Measurements from ENCODE around the gene FAM168A. TPM values are rescaled to one million over a fixed set of nuclear protein-coding genes. Genes with fewer than 3 reads are reported as not detected.

The FAM168A gene
- total RNA-seq, 4 donors from 2014 or later, result 17.7 to 40.1 (median 22.2) TPM

GRCh38 chr11:73521621-73522020, 76.3 kb downstream of the FAM168A start:
- 47% methylated on average over 1 of the region's 1 CpG for WGBS
- no peak for TF ChIP-seq CTCF (IDR thresholded peaks at IDR 0.05)
- TF ChIP-seq POLR2A (IDR thresholded peaks at IDR 0.05), result no peak
- no peak for TF ChIP-seq EP300 (IDR thresholded peaks at IDR 0.05)
- TF ChIP-seq POLR2AphosphoS5 (IDR thresholded peaks at IDR 0.05), result no peak
- no peaks in the 10 kb centered on the region for H3K9me3 ChIP-seq
- no peak overlapping the region for H3K27ac ChIP-seq
- H3K4me1 ChIP-seq, result no peaks in the 10 kb centered on the region
- no peak for DNase-seq (ENCODE audit: low spot score in 2 of 2)
- no peaks in the 10 kb centered on the region for H3K27me3 ChIP-seq
- H3K4me3 ChIP-seq, result no peak overlapping the region
- no peaks in the 10 kb centered on the region for H3K36me3 ChIP-seq

- DNase-seq (ENCODE audit: low spot score in 2 of 2), result no peak
- Histone ChIP-seq H3K27me3 (no peaks in the 10 kb centered on the region), H3K9me3 (no peaks in the 10 kb centered on the region), H3K4me1 (no peaks in the 10 kb centered on the region), H3K4me3 (no peak overlapping the region), H3K27ac (no peak overlapping the region), H3K36me3 (no peaks in the 10 kb centered on the region)
- TF ChIP-seq EP300 (IDR thresholded peaks at IDR 0.05), result no peak
- TF ChIP-seq POLR2A (IDR thresholded peaks at IDR 0.05), result no peak
- TF ChIP-seq CTCF (IDR thresholded peaks at IDR 0.05), result no peak
- TF ChIP-seq POLR2AphosphoS5 (IDR thresholded peaks at IDR 0.05), result no peak
- 67% methylated on average over 2 of the region's 2 CpGs for WGBS
Observed at GRCh38 chr11:73520353-73521061, 77.4 kb downstream of the FAM168A start.

- H3K4me1 ChIP-seq, result no peaks in the 10 kb centered on the region
- no peaks in the 10 kb centered on the region for H3K36me3 ChIP-seq
- no peak for DNase-seq (ENCODE audit: low spot score in 2 of 2)
- H3K27ac ChIP-seq, result no peak overlapping the region
- H3K27me3 ChIP-seq, result no peaks in the 10 kb centered on the region
- H3K9me3 ChIP-seq, result no peaks in the 10 kb centered on the region
- no peak overlapping the region for H3K4me3 ChIP-seq
- TF ChIP-seq CTCF (IDR thresholded peaks at IDR 0.05), result no peak
- no peak for TF ChIP-seq EP300 (IDR thresholded peaks at IDR 0.05)
- no peak for TF ChIP-seq POLR2A (IDR thresholded peaks at IDR 0.05)
- TF ChIP-seq POLR2AphosphoS5 (IDR thresholded peaks at IDR 0.05), result no peak
Observed at GRCh38 chr11:73519266-73519665, 78.6 kb downstream of the FAM168A start.

GRCh38 chr11:73518195-73518594, 79.7 kb downstream of the FAM168A start:
- H3K4me1 ChIP-seq, result no peaks in the 10 kb centered on the region
- 100% methylated on average over 1 of the region's 1 CpG for WGBS
- H3K4me3 ChIP-seq, result no peak overlapping the region
- TF ChIP-seq CTCF (IDR thresholded peaks at IDR 0.05) (no peak), POLR2A (IDR thresholded peaks at IDR 0.05) (no peak), POLR2AphosphoS5 (IDR thresholded peaks at IDR 0.05) (no peak), EP300 (IDR thresholded peaks at IDR 0.05) (no peak)
- no peak for DNase-seq (ENCODE audit: low spot score in 2 of 2)
- H3K27ac ChIP-seq, result no peak overlapping the region
- H3K9me3 ChIP-seq, result no peaks in the 10 kb centered on the region
- no peaks in the 10 kb centered on the region for H3K27me3 ChIP-seq
- no peaks in the 10 kb centered on the region for H3K36me3 ChIP-seq

GRCh38 chr11:73516080-73516479, 81.8 kb downstream of the FAM168A start:
- Histone ChIP-seq H3K4me1 (no peaks in the 10 kb centered on the region), H3K36me3 (no peaks in the 10 kb centered on the region), H3K27me3 (no peaks in the 10 kb centered on the region), H3K27ac (no peak overlapping the region), H3K9me3 (no peaks in the 10 kb centered on the region), H3K4me3 (no peak overlapping the region)
- TF ChIP-seq CTCF (IDR thresholded peaks at IDR 0.05) (no peak), POLR2A (IDR thresholded peaks at IDR 0.05) (no peak), POLR2AphosphoS5 (IDR thresholded peaks at IDR 0.05) (no peak), EP300 (IDR thresholded peaks at IDR 0.05) (no peak)
- no peak for DNase-seq (ENCODE audit: low spot score in 2 of 2)
